GM19025 (cell line): Measurements from ENCODE around the gene UFD1.

Source experiments
- ATAC-seq: cut with Tn5 transposase; IDR thresholded peaks from one replicate; pipeline ENCODE4 v1.9.1; 2021; ENCODE audit warnings: mild to moderate bottlenecking, low read depth, moderate library complexity; ENCODE audit not compliant: unreplicated experiment

UFD1 gene

GRCh38 chr22:19497245-19497644, 18.3 kb upstream of the UFD1 start:
- no peak for ATAC-seq

- ATAC-seq, result no peak
Observed at GRCh38 chr22:19496324-19496630, 17.3 kb upstream of the UFD1 start.

GRCh38 chr22:19495562-19496323, 16.8 kb upstream of the UFD1 start:
- ATAC-seq, result no peak

- ATAC-seq, result no peak
Observed at GRCh38 chr22:19494676-19495173, 15.7 kb upstream of the UFD1 start.

- no peak for ATAC-seq
Observed at GRCh38 chr22:19494001-19494560, 15.1 kb upstream of the UFD1 start.

- no peak for ATAC-seq
Observed at GRCh38 chr22:19492504-19493174, 13.6 kb upstream of the UFD1 start.

- ATAC-seq, result no peak
Observed at GRCh38 chr22:19490628-19491230, 11.7 kb upstream of the UFD1 start.

- ATAC-seq, result no peak
Observed at GRCh38 chr22:19488884-19489843, 10.2 kb upstream of the UFD1 start.

- no peak for ATAC-seq
Observed at GRCh38 chr22:19488285-19488684, 9.3 kb upstream of the UFD1 start.

- ATAC-seq, result no peak
Observed at GRCh38 chr22:19483481-19484244, 4.7 kb upstream of the UFD1 start.

GRCh38 chr22:19482297-19482696, 3.3 kb upstream of the UFD1 start:
- ATAC-seq, result no peak

- ATAC-seq, result no peak
Observed at GRCh38 chr22:19480789-19481188, 1.8 kb upstream of the UFD1 start.

- ATAC-seq, result no peak
Observed at GRCh38 chr22:19480173-19480568, 1.2 kb upstream of the UFD1 start.

GRCh38 chr22:19479355-19480172, 571 bp upstream of the UFD1 start, which contains the start of gene CDC45:
Gene CDC45, plus strand, starts transcription at chr22:19479920. Its CDS starts 49 bp downstream, at chr22:19479969.
- peak; percentile 83 for ATAC-seq

- no peak for ATAC-seq
Observed at GRCh38 chr22:19478045-19478900, 720 bp downstream of the UFD1 start.

GRCh38 chr22:19477321-19478044, 1.5 kb downstream of the UFD1 start:
- no peak for ATAC-seq

GRCh38 chr22:19476023-19476422, 3.0 kb downstream of the UFD1 start:
- ATAC-seq, result no peak
